HG03439 (cell line): Measurements from ENCODE around the gene MYO1C.
"Not testable (repeated sequence)": the region's sequence is repeated elsewhere in the genome, so short reads cannot be mapped to it uniquely, and the experiment has no call there.

ENCODE experiments used
- ATAC-seq: cut with Tn5 transposase; IDR thresholded peaks from one replicate; pipeline ENCODE4 v1.9.1; 2021; ENCODE audit warnings: mild to moderate bottlenecking, moderate library complexity; ENCODE audit not compliant: unreplicated experiment

The MYO1C gene

DNA sequence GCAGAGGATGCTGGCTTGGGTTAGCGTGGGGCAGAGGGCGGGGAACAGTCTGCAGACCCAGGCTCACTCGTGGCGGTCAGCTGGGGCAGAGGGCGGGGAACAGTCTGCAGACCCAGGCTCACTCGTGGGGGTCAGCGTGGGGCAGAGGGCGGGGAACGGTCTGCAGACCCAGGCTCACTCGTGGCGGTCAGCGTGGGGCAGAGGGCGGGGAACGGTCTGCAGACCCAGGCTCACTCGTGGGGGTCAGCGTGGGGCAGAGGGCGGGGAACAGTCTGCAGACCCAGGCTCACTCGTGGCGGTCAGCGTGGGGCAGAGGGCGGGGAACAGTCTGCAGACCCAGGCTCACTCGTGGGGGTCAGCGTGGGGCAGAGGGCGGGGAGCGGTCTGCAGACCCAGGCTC lies 16.2 kb upstream of the MYO1C start:
- ATAC-seq, result not testable (repeated sequence)

DNA sequence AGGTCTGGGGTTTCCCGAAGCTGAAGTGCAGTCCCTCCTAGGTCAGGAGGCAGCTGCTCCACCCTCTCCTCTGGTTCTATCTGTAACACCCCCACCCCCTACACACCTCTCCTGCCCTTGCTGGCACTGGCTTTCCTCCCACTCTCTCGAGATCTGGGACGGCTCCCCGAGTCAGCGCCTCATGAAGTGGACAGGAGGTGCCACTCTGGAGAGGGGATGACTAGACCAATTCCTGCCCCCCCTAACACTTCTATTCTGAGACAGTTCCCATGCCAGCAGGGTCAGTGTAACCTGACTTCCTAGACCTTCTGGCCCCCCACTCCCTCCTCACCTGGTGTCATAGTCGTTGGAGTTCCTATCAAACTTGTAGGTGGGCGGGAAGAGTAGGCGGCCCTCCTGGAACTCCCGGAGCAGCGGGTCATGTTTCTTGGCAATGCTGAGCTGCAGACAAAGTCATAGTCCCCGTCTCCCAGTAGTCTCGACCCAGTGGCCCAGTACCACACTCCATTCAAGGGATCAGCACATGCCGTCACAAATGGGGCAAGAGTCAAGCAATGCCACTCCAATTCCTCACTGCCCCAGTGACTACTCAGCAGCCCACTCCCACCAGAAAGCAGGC lies 14.3 kb upstream of the MYO1C start:
- ATAC-seq, result no peak

- no peak for ATAC-seq
These were observed 13.1 kb upstream of the MYO1C start for GRCh38 chr17:1505586-1505985.

DNA sequence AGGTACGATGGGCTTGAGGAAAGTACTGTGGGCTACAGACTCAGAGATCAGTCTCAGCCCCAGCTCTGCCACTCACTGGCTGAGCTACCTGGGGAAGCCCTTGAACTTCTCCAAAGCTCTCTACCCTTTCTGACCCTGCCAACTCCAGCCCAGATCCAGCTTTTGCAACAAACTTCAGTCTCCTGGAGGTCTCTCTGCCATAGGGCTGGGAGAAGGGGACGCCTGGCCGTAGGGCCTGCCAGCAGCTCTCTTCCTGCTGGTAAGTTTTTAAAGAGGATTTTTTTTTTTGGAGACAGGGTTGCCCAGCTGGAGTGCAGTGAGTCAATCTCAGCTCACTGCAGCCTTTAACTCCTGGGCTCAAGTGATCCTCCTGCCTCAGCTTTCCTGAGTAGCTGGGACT lies 12.4 kb upstream of the MYO1C start:
- no peak for ATAC-seq

- ATAC-seq, result no peak
These were observed 11.2 kb upstream of the MYO1C start for GRCh38 chr17:1503699-1504098.

DNA sequence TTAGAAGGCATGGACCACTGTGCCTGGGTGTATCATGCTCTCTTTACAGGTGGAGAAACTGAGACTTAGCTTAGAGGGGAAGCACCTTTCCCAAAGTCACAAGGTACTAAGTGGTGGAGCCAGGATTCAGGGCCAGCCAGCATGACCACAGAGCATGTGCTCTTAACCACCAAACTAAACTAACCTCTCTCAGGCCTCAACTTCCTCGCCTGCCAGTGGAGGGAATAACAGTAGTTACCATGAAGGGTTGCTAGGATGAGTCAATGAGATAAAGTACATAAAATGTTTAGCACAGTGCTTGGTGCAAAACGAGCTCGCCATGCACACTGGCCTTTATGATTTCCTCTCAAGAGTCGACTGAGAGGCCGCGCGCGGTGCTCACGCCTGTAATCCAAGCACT lies 6.4 kb upstream of the MYO1C start:
- ATAC-seq, result no peak

DNA sequence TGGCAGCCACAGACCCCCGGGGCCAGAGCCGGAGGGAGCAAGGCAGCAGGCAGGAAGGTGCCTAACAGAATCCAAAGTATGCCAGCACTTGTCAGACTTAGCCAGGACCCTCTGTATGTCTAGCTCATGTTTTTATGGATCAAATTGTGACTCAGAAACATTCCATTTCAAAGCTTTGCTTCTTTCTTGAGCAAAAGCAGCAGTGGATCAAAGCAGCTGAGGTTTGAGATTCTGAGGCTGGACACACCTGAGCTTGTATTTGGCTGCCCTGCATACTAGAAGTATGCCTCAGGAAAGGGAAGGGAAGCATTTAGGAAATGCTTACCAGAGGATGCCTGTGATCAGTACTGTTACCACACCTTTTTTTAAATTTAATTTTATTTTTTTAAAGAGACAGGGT lies 5.7 kb upstream of the MYO1C start:
- ATAC-seq, result no peak

GRCh38 chr17:1497831-1498230 lies 5.3 kb upstream of the MYO1C start:
- no peak for ATAC-seq

- ATAC-seq, result no peak
These were observed 4.4 kb upstream of the MYO1C start for GRCh38 chr17:1496869-1497268.

- ATAC-seq, result no peak
These were observed 2.9 kb upstream of the MYO1C start for GRCh38 chr17:1495265-1495989.

DNA sequence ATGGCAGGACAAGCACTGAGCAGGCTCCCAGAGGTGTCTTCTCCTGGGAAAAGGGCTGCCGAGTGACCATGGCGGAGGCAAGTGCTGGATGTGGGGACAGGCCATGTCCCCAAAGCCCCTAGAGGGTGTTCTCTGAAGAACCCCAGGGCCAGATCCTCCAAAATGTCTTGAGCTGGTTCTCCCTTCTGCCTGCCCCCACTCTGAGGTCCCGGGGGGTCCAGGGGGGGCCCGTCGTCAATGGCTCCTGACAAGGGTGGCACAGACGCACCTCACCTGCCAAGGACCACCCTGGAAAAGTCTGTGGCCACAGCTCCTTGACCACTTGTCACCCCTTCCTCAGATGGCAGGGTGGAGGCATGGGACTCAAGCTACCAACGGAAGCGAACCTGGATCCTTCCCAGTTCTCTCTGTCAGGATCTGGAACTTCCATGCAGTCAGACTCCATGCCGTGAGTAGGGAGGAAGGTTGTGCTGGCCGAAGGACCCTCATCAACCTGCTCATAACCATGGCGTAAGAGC lies 2.3 kb upstream of the MYO1C start:
- no peak for ATAC-seq

- ATAC-seq, result no peak
These were observed 1.7 kb upstream of the MYO1C start for GRCh38 chr17:1494203-1494602.

- no peak for ATAC-seq
These were observed 950 bp upstream of the MYO1C start for GRCh38 chr17:1493291-1493980.

DNA sequence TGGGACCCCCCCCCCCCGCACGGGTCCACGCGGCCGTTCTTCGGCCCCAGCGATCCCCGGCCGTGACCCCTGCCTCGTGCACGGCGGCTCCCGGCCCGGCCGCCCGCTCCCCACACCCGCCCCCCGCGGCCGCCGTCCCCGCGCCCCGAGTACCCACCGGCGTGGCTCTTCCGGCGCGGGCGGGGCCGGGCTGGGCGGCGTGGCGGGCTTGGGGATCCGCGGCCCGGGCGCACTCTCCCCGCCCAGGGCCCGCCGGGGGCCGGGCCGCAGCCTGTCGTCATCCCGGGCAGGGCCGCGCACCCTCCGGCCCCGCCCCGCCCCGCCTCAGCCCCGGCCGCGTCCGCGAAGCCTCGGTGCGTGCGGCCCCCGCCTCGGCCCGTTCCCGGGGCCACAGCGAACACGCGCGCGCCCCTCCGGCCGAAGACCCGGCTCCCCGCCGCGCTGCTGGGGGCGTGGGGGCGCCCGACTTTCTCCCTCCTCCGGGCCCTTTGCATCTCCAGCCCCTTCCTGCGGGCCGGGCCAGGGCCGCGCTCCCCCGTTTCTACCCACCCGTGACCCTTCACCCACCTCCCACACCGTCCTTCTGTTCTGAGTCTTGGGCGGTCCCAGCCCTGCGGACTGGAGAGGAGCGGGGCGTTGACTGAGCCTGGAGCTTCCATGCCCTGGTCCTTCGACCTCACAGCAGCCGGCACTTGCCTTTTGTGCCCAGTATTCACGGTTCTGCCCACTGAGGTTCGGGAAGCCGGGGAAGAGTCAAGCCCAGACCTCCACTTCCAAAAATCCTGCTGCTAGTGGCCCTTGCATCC lies 840 bp downstream of the MYO1C start:
- peak; percentile 36 for ATAC-seq

GRCh38 chr17:1490643-1491442 lies 1.6 kb downstream of the MYO1C start:
- peak; percentile 31 for ATAC-seq

GRCh38 chr17:1488826-1489270 lies 3.6 kb downstream of the MYO1C start:
- no peak for ATAC-seq

DNA sequence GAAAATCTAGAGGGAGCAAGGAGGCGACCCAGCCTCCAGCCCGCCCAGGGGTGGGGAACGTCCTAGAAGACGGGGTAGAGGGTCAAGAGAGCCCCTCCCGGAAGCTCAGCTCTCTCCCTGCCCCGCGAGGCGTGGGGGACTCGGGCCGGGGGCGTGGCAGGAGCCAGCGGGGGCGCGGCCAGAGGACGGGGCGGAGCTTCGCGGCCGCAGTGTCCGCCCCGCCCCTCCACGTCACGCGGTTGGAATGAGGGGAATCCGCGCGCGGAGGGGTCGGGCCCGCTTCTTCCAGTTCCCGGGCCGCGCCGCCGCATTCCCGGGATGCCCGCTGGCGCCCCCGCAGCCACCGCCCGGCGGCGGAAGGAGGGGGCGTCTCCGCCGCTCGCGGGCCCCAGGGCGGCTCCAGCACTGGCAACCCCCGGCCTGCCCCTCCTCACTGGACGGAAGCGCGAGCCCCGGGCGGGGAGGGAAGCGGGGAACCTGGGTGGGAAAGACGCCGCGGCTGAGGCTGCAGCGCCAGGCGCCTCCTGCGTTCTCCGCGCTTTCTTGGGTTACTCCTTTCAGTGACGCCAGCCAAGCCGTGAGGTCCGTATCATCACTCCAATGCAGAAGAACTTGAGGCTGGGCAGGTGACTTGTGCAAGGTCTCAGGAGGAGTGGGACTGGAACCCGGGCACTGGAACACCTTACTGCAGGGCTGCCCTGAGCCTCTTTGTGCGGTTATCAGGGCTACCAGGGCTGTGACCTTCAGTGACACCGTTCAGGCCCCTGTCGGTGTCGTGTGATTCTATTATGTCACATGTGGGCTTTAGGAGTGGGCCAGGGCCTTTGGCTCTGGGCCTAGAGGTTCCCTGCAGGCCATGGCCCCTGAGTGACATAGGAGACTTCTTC lies 4.3 kb downstream of the MYO1C start:
- no peak for ATAC-seq

DNA sequence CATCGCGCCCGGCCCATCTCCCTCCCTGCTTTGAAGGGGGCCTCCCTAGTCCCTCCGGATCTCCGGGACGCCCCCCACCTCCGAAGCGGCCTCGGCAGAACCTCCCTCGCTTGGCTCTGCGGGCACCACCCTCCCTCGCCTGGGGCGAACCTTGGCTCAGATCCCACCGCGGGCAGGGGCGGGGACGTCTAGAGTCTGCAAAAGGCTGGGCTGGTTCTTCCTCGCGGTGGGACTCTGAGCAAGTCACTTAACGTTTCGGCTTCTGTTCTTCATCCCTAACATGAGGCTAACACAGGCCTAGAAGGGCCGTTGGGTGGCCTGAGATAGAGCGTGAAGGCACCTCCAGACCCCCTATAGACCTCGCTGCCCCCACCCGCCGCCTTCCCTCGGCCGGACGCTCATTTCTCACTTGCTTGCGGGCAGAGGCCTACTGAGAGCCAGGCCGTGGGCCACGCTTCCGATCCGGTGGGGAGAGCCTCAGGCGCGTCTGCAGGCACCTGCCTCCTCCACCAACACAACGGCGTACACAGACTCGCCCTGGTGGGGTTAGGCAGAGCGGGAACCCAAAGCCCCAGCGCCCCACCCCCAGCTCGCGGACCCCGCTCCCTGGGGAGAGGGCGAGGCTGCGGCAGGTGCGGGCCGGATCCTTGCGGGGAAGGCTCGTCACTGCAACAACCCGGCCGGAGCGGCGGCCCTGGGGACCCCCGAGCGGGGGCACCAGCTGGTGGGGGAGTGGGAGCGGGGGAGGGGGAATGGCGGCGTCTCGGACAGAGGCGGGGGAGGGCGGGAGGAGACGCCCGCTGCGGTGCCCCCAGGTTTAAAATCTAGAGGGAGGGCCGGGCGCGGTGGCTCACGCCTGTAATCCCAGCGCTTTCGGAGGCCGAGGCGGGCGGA lies 5.4 kb downstream of the MYO1C start:
- ATAC-seq, result no peak
